HTERT RPE-1 (cell line): ENCODE results near the gene BPHL.
"Not testable (repeated sequence)": the region's sequence is repeated elsewhere in the genome, so short reads cannot be mapped to it uniquely, and the experiment has no call there.

Experiments
- in situ Hi-C: fragments of 300-500 bp; cut with MboI; formaldehyde crosslinking; loops from 4 replicates; pipeline ENCODE4 v1.14.3; 2020; ENCODE audit warnings: low sequenced_read_pairs

The BPHL gene

DNA sequence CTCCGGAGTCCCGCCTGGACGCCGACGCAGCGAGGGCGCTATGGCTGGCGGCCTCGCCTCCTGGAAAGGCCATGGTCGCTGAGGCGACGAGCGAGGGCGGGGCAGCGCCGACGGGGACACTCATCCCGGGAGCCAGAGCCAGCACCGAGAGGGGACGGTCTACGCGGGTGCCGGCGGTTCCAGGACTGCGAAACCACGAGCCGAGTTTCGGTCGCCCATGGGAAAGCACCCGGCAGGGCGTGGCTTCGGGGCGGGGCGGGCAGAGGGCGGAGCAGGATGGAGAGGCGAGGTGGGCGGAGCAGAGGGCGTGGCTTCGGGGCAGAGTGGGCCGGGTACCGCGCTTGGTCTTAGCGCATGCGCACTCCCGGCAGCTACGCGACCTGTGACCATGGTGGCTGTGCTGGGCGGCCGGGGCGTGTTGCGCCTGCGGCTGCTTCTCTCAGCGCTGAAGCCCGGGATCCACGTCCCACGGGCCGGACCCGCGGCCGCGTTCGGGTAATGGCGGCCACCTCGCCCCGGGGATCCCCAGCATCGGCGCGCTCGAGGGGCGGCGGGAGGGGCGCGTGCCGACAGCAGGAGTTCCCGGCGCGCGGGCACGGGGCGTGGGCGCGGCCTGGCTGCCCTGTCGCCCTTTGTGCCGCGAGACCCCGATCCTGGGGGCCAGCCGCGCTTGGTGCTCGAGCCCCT is at the start of gene BPHL:
Gene BPHL, plus strand, starts transcription at position 359 of the 687 bp plus-strand sequence. Its CDS starts 30 bp downstream, at position 389.
- in situ Hi-C loops = no loop called here

DNA sequence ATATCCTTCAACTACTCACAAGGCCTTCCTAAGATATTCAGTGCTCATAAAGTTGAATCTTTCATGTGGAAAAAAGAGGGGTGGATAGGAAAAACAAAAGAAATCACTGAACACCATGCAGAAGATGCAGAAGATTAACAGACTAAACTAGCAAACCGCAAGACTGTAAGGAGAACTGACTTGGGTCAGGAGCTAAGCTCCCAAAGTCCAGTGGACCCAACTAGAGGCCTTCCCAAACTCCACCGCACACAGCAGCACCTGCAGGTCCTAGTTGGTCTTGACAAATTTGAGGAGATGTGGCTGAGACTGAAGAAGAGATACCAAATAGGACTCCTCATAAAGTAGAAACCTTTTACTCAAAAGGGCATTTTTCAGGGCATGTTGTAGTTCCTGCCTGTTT is 46.9 kb upstream of the BPHL start:
- in situ Hi-C loops = no loop called here

DNA sequence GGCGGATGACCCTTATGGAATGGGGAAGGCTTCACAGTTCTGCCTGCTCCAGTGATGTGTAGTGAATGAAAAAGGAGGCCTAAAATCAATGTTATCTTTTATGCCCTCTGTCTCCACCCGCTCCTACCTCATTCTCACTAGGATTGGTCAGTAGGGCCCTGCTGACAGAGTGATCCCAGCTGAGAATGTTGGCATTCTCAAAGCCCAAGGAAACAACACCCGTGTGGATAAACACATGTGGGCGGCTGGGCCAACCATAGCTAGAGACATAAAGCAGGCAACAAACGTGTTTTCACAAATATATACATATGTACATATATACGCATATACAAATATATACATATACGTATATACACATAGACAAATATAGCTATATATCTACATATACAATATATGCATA is 45.7 kb upstream of the BPHL start:
- in situ Hi-C loops = no loop called here

DNA sequence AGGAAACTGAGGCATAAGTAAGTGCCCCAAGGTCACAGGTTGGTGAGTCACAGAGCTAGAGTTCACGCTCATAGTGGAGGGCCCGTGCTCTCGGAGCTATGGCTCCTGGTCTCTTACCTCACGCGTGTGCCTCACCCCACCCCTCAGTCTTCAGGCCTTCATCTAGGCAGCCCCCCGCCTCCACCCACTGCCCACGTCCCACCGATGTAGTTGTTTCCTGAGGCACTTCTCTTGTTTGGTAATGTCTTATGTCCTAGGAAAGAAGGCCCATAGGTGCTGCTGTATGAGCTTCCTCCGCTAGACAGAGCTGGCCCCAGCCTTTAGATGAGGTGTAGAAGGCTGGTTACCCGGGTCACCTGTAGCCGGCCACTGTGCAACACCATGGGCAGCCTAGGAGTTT is 45.1 kb upstream of the BPHL start:
- in situ Hi-C loops = no loop called here

- in situ Hi-C loops = no loop called here
These were observed 42.8 kb upstream of the BPHL start for GRCh38 chr6:3075772-3076113.

DNA sequence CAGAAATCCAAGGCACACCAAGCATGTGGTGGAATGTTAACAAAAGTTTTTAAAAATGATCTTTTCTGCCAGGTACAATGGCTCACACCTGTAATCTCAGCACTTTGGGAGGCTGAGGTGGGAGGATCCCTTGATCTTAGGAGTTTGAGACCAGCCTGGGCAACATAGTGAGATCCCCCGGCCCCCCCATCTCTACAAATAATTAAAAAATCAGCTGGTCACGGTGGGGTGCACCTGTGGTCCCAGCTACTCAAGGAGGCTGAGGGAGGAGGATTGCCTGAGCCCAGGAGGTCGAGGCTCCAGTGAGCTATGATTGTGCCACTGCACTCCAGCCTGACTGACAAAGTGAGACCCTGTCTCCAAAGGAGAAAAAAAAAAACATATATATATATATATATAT is 42.2 kb upstream of the BPHL start:
- in situ Hi-C loops = no loop called here

GRCh38 chr6:3077430-3077829 is 41.1 kb upstream of the BPHL start:
- in situ Hi-C loops = no loop called here

DNA sequence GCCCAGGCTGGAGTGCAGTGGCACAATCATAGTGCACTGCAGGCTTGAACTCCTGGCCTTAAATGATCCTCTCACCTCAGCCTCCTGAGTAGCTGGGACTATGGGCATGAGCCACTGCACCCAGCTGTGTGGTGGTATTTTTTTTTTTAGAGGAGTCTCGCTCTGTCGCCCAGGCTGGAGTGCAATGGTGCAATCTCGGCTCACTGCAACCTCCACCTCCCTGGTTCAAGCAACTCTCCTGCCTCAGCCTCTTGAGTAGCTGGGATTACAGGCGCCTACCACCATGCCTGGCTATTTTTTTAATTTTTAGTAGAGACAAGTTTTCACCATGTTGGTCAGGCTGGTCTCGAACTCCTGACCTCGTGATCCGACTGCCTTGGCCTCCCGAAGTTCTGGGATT is 39.6 kb upstream of the BPHL start:
- in situ Hi-C loops = not testable (repeated sequence)

DNA sequence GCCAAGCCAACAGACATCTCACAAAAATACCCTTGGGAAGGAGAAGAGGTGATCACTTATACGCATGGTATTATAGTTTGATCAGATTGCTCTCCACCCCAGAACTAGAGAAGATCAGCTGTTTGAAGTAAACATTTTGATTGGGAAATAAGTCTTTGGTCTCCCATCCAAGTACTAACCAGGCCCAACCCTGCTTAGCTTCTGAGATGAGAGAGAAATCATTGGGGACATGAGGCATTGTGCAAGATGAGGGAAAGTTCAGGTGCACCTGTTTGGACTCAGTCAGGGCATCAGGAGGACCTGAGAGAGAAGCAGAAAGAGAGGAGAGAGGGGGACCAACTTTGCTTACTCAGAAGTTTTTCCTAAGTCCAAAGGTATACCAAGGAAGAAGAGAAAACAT is 38.8 kb upstream of the BPHL start:
- in situ Hi-C loops = no loop called here

DNA sequence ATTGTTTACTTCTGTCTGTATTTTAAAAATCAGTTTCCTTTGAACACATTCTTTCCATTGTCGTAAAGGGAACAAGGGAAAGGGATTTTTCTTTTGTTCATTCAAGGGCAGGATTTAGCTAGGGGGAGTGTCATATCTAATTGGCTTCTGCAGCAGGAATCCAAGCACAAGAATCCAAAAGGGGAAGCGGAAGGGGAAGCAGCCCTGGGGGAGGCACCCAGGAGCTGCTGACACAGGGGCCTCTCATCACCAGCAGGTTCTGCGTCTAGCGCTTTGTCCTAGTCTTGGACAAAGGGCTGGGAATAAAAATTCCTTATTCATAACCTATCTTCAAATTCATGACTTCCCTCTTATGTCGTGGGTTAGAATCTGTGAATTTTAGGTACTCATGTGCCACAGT is 36.6 kb upstream of the BPHL start:
- in situ Hi-C loops = no loop called here

DNA sequence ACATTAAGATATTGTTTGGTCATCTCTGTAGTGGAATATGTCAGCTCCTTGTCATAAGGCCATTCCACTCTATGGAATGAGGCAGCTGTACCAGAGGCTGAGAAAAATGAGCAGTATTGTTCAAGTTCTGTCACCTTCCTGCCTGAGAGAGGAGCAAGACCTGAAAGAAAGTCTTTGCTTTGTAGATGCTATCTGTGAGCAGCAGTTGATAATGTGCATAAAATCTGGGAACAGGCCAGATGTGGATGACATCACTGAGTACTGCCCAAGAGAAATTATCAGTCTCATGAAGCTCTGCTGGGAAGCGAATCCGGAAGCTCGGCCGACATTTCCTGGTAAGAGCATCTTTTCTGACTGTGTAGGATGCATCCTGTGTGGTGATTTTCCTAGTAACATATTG is 33.4 kb upstream of the BPHL start:
- in situ Hi-C loops = no loop called here

- in situ Hi-C loops = no loop called here
These were observed 32.1 kb upstream of the BPHL start for GRCh38 chr6:3086282-3086946.

DNA sequence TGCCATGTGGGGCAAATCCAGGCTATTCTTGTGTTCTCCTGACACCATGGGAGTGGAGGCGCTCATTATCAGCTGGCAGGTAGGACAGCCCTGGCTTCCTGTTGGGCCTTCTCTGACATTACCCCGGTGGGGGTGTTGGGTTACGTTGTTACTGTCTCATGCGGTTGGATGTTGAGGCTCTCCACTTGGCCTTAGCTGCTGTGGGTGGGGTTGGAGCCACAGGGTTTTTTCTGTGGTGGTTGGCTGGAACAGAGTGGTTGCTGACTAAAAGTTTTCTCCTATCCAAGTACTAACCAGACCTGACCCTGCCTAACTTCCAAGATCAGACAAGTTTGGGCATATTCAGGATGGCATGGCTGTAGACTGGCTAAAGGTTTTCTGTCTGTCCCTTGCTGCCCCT is 30.1 kb upstream of the BPHL start:
- in situ Hi-C loops = no loop called here

- in situ Hi-C loops = no loop called here
These were observed 29.5 kb upstream of the BPHL start for GRCh38 chr6:3088968-3089367.

- in situ Hi-C loops = no loop called here
These were observed 28.5 kb upstream of the BPHL start for GRCh38 chr6:3090013-3090412.

DNA sequence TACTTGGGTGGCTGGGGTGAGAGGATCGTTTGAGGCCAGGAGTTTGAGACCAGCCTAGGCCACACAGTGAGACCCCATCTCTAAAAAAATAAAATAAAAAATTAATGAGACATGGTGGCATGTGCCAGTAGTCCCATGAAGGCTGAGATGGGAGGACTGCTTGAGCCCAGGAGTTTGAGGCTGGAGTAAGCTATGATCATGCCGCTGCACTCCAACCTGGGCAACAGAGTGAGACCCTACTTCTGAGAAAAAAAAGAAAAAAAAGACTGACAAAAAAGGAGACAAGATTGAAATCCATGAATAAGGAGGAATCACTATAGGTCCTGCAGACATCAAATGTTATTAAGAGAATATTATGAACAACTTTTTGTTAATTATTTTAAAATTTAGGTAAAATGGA is 23.7 kb upstream of the BPHL start:
- in situ Hi-C loops = no loop called here

- in situ Hi-C loops = no loop called here
These were observed 15.6 kb upstream of the BPHL start for GRCh38 chr6:3102875-3103274.

- in situ Hi-C loops = no loop called here
These were observed 9.6 kb upstream of the BPHL start for GRCh38 chr6:3108746-3109414.

GRCh38 chr6:3109761-3110160 is 8.8 kb upstream of the BPHL start:
- in situ Hi-C loops = no loop called here

GRCh38 chr6:3114377-3114776 is 4.1 kb upstream of the BPHL start:
- in situ Hi-C loops = no loop called here

DNA sequence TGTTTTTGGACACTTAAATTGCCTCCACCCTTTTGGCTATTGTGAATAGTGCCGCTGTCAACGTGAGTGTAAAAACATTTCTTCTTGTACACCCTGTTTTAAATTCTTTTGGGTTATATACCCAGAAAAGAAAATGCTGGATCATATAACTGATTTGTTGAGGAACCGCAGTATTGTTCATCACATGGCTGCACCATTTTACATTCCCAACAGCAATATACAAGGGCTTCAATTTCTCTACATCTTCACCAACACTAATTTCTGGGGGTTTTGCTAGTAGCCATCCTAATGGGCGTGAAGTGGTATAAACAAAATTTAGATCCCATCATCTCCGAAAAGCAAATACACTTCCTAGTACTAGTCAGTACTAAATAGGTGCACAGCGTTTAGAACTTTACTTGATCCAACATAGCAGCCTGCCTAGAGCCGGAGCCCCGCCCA is 579 bp upstream of the BPHL start:
- in situ Hi-C loops = no loop called here

DNA sequence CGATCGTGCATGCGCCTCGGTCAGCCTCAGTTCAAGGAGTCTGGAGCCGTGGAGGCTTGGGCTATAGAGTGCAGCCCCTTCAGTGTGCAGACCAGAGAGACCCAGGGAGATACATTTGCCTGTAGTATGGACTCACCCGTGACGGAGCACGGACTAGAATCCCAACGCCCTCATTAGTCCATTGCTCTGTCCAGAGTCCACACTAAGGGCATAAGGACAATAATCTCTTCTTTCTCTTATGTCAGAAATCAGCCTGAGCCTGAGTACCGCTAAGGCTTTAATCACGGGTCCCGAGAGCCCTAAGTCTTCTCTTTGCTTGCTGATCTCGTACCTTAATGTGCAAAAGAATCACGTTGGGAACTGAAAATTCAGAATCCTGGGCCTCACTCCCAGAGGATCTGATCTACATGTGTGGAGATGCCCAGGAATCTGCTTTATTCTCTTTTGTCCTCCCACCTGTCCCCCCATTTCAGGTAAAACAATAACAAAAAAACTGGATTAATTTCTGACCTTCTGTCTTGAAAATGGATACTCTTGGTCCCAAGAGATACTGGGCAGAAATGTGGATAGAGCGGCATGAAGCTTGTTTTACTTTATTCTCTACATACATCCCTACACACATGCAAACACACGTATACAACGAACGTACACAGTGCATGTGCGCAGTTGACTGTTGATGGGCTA is 671 bp downstream of the BPHL start:
- in situ Hi-C loops = no loop called here
